ENCODE data around the gene TBC1D3I. TPM values are rescaled to one million over a fixed set of nuclear protein-coding genes. Genes with fewer than 3 reads are reported as not detected.
"Not testable (repeated sequence)": the region's sequence is repeated elsewhere in the genome, so short reads cannot be mapped to it uniquely, and the experiment has no call there.

TBC1D3I gene
- total RNA-seq, 1 experiment from 2014 or later, result 0.37 TPM

GRCh38 chr17:36207383-36207782, 57.0 kb downstream of the TBC1D3I start:
- not testable (repeated sequence) for DNase-seq (ENCODE audit: low read depth)

DNA sequence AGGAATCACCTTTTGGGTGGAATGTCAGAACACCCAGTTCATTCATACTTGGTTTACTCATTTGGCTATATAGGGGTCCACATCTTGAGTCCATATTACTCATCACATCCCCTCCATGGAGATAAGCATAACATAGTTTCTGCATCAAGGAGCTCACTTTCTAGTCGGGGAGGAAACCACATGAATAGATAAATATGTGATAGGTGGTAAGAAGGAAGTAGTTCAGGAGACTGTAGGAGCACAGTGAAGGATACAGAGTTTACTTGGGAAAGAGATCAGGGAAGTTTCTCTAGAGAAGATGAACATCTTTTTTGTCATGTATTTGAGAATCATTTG, 57.9 kb downstream of the TBC1D3I start:
- not testable (repeated sequence) for DNase-seq (ENCODE audit: low read depth)

- no peak for DNase-seq (ENCODE audit: low read depth)
Measured at GRCh38 chr17:36205637-36206485, 58.5 kb downstream of the TBC1D3I start.

DNA sequence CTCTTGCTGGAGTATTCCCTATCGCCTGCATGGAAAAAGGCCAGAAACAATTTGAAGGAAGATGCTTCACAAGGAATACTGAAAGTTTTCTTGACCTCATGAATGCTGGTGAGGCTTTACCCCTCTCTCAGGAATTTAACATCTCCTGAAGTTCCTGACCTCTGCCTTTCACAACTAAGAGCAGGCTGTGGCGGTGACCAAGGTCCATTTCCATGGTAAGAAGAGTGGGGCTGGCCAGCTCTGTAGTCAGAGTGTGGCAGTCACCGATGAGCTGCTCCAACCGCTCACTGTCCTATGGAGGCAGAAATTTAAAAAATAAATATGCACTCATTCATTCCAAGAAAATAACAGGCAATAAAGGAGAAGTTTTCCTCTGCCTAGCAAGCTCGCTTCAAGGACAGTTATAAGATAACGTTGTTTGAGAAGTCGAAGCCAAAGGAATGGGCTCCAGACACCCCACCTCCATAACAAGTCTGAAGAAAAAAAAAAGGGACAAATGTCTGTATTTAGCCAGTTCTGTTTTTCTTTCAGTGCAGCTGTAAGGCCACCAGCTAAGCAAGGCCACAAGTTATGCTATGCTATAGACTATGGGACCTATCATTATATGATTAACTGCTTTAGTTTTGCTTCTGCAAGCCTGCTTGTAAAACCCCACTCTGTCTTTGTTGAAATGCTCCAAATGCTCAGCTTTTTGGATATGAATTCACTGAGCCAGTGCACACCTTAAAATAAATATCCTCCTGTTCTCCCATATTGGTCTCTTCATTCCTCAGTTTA, 59.5 kb downstream of the TBC1D3I start:
- no peak for DNase-seq (ENCODE audit: low read depth)

Small RNA genes lying within 50 kb of the gene (small RNA-seq; reads per million reads assigned to genes)
- gene AC243829.3 (not detected), gene AC243829.6 (not detected), gene RF00019 (not detected)

Other genes with a start within 250 kb of the TBC1D3I start
- not detected in 2 replicates for gene CCL23, start 246.6 kb downstream of the TBC1D3I start, total RNA-seq (2014; rRNA removed; shearing (Covaris generic))
- gene CCL18, start 200.3 kb downstream of the TBC1D3I start, total RNA-seq (2014; rRNA removed; shearing (Covaris generic)), result not detected in 2 replicates
- gene CCL3, start 174.4 kb downstream of the TBC1D3I start, total RNA-seq (2014; rRNA removed; shearing (Covaris generic)), result 0.17 TPM in 1 of 2 replicates, not detected in the other
- not detected in 2 replicates for gene CCL4, start 160.7 kb downstream of the TBC1D3I start, total RNA-seq (2014; rRNA removed; shearing (Covaris generic))
- gene TBC1D3B, start 87.9 kb downstream of the TBC1D3I start, total RNA-seq (2014; rRNA removed; shearing (Covaris generic)), result 2.0 TPM in 1 of 2 replicates, not detected in the other
- 0.13 TPM in 1 of 2 replicates, not detected in the other for gene CCL3L1, start 67.8 kb downstream of the TBC1D3I start, total RNA-seq (2014; rRNA removed; shearing (Covaris generic))
- not detected in 2 replicates for gene CCL4L2, start 53.5 kb downstream of the TBC1D3I start, total RNA-seq (2014; rRNA removed; shearing (Covaris generic))
- gene TBC1D3G, start 59.3 kb upstream of the TBC1D3I start, total RNA-seq (2014; rRNA removed; shearing (Covaris generic)), result not detected in 2 replicates
- gene TBC1D3H, start 123.9 kb upstream of the TBC1D3I start, total RNA-seq (2014; rRNA removed; shearing (Covaris generic)), result not detected in 2 replicates
- gene ZNHIT3, start 222.1 kb upstream of the TBC1D3I start, total RNA-seq (2014; rRNA removed; shearing (Covaris generic)), result 51.7 and 55.4 TPM in 2 replicates